Urinary bladder (tissue), 4 donors: ENCODE results near the gene USHBP1. TPM values are rescaled to one million over a fixed set of nuclear protein-coding genes. Genes with fewer than 3 reads are reported as not detected.
A peak's percentile ranks its signal among the peaks of the same experiment; 100 is the strongest.
"Not testable (repeated sequence)": the region's sequence is repeated elsewhere in the genome, so short reads cannot be mapped to it uniquely, and the experiment has no call there.

Source experiments
- DNase-seq: peaks from one replicate; pipeline ENCODE4 v3.0.0-alpha.2; 2015; ENCODE audit errors: extremely low spot score
- H3K27ac ChIP-seq: one replicate; pipeline ENCODE4 v1.5.1; 2013; ENCODE audit warnings: low read depth, mild to moderate bottlenecking, moderate library complexity
- H3K36me3 ChIP-seq: one replicate; pipeline ENCODE4 v1.6.1; 2013; ENCODE audit warnings: mild to moderate bottlenecking, moderate library complexity; ENCODE audit not compliant: insufficient read depth
- H3K4me1 ChIP-seq: one replicate; pipeline ENCODE4 v1.6.1; 2013; ENCODE audit warnings: mild to moderate bottlenecking, moderate library complexity; ENCODE audit not compliant: insufficient read depth
- H3K4me3 ChIP-seq: one replicate; pipeline ENCODE4 v1.5.1; 2013; ENCODE audit warnings: low read depth, low read length
- WGBS: extraction: QIAGEN DNeasy Blood & Tissue Kit; methylation state at CpG from one replicate; pipeline ENCODE4 v1.1.7; 2013; 5-methylcytosine and 5-hydroxymethylcytosine counted together
- polyA plus RNA-seq: library from polyadenylated mRNA; stranded (reverse); fragments of 200-250 nt; gene quantifications from one replicate; pipeline ENCODE4 v1.2.3, GENCODE V29; 2013
- total RNA-seq: library from RNA; depleted of rRNA; stranded (reverse); fragments of >200 nt; gene quantifications from one replicate; pipeline ENCODE4 v1.2.3, GENCODE V29; 2014
- donor health status: healthy with polysubstance abuse.
- donor health status: healthy.

USHBP1 gene
- total and polyA plus RNA-seq, 2 donors, result 6.0 to 6.6 TPM

GRCh38 chr19:17286752-17287151 is 22.2 kb upstream of the USHBP1 start:
- WGBS, result 89% methylated on average over 9 of the region's 9 CpGs
- Histone ChIP-seq H3K36me3 (no peaks in the 10 kb centered on the region), H3K4me3 (no peak overlapping the region), H3K4me1 (no peaks in the 10 kb centered on the region), H3K27ac (no peak overlapping the region)
- DNase-seq, result no peak

GRCh38 chr19:17286263-17286662 is 21.7 kb upstream of the USHBP1 start:
- no peak for DNase-seq
- H3K27ac ChIP-seq, result no peak overlapping the region
- H3K4me1 ChIP-seq, result no peaks in the 10 kb centered on the region
- H3K36me3 ChIP-seq, result no peaks in the 10 kb centered on the region
- no peak overlapping the region for H3K4me3 ChIP-seq
- WGBS, result 94% methylated on average over 11 of the region's 11 CpGs

DNA sequence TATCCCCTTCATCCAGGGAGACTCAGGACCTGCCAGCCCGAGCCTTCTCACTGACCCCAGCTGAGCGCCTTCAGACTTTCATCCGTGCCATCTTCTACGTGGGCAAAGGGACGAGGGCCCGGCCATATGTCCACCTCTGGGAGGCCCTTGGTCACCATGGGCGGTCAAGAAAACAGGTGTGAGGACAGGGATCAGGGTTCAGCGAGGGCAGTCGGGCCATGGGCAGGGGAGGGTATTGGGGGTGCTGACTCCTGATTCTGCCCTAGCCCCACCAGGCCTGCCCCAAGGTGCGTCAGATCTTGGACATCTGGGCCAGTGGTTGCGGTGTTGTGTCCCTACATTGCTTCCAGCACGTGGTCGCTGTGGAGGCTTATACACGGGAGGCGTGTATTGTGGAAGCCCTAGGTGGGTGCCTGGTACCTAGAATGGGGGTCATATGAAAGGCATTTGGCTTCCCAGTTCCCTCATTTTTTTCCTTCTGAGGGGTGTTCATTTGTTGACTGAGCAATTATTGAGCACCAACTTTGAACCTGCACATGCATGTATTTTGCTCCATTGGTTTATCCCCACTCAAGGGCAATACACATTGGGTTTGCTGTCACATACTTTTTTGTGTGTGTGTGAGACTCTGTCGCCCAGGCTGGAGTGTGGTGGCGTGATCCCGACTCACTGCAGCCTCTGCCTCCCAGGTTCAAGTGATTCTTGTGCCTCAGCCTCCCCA is 21.0 kb upstream of the USHBP1 start:
- no peaks in the 10 kb centered on the region for H3K36me3 ChIP-seq
- no peaks in the 10 kb centered on the region for H3K4me1 ChIP-seq
- 92% methylated on average over 18 of the region's 18 CpGs for WGBS
- no peak overlapping the region for H3K4me3 ChIP-seq
- H3K27ac ChIP-seq, result no peak overlapping the region
- DNase-seq, result no peak

DNA sequence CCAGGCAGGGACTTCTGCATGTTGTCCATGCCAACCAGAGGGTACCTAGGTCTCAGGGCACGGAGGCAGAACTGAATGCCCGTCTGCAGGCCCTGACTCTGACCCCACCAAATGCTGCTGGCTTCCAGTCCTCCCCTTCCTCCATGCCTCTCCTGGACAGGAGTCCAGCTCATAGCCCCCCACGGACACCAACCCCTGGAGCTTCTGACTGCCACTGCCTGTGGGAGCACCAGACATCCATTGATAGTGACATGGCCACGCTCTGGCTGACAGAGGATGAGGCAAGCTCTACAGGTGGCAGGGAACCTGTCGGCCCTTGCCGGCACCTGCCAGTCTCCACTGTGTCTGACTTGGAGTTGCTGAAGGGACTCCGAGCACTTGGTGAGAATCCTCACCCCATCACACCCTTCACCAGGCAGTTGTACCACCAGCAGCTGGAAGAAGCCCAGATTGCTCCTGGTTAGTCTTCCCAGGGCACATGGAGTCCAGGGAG is 19.0 kb upstream of the USHBP1 start:
- WGBS, result 91% methylated on average over 7 of the region's 7 CpGs
- no peak for DNase-seq
- Histone ChIP-seq H3K36me3 (no peaks in the 10 kb centered on the region), H3K27ac (no peak overlapping the region), H3K4me1 (no peaks in the 10 kb centered on the region), H3K4me3 (no peak overlapping the region)

DNA sequence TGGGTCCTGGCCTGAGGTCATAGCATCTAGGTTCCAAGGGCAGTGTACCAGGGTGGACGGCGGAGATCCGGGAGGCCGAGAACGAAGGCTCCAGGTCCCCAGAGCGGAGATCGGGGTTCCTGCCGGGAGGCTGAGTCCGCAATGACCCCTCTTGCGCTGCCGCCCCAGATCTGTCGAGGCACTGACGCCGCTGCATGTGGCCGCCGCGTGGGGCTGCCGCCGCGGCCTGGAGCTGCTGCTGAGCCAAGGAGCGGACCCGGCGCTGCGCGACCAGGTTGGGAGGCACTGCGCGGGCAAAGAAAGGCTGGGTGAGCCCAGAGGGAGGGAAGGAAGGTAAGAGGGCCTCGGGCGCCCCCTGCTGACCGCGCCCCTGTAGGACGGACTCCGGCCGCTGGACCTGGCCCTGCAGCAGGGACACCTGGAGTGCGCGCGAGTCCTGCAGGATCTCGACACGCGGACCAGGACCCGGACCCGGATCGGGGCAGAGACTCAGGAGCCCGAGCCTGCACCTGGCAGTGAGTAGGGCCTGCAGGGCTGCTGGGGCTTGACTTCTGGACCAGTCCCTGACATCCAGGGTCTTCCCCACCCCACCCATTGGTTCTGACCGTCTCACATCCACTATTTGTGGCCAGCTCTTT is 18.1 kb upstream of the USHBP1 start:
- Histone ChIP-seq H3K4me3 (peak overlapping the region; percentile 6), H3K4me1 (no peaks in the 10 kb centered on the region), H3K27ac (no peak overlapping the region), H3K36me3 (no peaks in the 10 kb centered on the region)
- DNase-seq, result no peak
- WGBS, result 2% methylated on average over 45 of the region's 45 CpGs

DNA sequence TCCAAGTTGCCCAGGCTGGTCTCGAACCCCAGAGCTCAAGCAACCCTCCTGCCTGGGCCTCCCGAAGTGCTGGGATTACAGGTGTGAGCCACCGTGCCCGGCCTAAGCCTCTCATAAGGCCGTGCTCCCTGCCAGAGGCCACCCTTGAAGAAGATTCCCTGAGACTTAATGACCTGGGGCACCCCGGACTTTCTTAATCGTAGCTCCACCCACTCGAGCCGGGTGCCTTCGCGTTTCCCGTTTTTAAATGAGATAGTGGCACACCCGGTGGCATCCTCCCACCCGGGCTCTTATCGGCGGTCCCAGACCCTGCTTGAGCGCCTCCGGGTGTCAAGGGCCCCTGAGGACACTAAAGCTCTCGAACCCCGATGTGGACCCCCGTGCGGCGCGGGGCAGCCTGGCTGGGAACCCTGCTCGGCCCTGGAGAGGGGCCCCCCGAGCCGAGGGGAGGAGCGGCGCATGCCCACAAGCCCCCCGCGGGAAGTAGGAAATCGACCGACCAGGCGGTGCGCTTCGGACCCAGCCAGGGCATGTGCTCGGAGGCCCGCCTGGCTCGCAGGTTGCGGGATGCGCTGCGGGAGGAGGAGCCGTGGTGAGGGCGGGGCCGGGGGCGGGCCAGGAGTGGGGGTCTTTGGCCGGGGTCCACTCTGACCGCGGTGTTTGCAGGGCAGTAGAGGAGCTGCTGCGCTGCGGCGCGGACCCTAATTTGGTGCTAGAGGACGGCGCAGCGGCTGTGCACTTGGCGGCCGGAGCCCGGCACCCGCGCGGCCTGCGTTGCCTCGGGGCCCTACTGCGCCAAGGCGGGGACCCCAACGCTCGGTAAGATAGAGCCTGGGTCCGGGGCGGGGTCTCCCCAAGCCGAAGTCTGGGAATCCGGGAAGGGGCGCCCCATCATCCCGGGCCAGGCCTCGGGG is 17.1 kb upstream of the USHBP1 start, which contains the start of gene ANKLE1:
Gene ANKLE1 (plus strand): TSS at position 511 of the 914 bp plus-strand sequence. CDS start 20 bp downstream, at position 531.
- Histone ChIP-seq H3K4me3 (peak within 1 kb of the TSS; percentile 6), H3K4me1 (no peaks in the 10 kb centered on the region), H3K27ac (no peak within 1 kb of the TSS), H3K36me3 (no peaks in the 10 kb centered on the region)
- no peak for DNase-seq
- WGBS, result 6% methylated on average over 75 of the region's 75 CpGs

GRCh38 chr19:17279436-17279835 is 14.9 kb upstream of the USHBP1 start:
- Histone ChIP-seq H3K27ac (no peak overlapping the region), H3K4me1 (no peaks in the 10 kb centered on the region), H3K36me3 (no peaks in the 10 kb centered on the region), H3K4me3 (no peak overlapping the region)
- WGBS, result 94% methylated on average over 3 of the region's 3 CpGs
- no peak for DNase-seq

GRCh38 chr19:17275441-17276175 is 11.1 kb upstream of the USHBP1 start:
- WGBS, result 89% methylated on average over 19 of the region's 19 CpGs
- H3K36me3 ChIP-seq, result peaks cover 3% of the 10 kb centered on the region

DNA sequence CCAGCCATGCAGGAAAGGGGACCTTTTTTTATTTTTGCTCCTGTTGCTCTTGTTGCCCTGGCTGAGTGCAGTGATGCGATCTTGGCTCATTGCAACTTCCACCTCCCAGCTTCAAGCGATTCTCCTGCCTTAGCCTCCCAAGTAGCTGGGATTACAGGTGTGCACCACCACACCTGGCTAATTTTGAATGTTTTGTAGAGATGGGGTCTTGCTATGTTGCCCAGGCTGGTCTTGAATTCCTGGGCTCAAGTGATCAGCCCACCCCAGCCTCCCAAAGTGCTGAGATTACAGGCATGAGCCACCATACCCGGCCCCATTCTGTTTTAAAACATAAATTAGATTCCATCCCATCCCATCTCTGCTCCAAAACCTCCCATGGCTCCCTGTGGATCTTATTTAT is 10.3 kb upstream of the USHBP1 start:
- H3K36me3 ChIP-seq, H3K4me1 ChIP-seq, H3K27ac ChIP-seq, DNase-seq, H3K4me3 ChIP-seq: not testable (repeated sequence)
- WGBS, result 98% methylated on average over 3 of the region's 3 CpGs

More at GRCh38 chr19:17275441-17276175, 11.1 kb upstream of the USHBP1 start:
- H3K27ac ChIP-seq, result no peak overlapping the region
- H3K4me3 ChIP-seq, result no peak overlapping the region
- H3K4me1 ChIP-seq, result no peaks in the 10 kb centered on the region
- no peak for DNase-seq

GRCh38 chr19:17268754-17269153 is 4.2 kb upstream of the USHBP1 start:
- peaks cover 2% of the 10 kb centered on the region for H3K4me1 ChIP-seq
- DNase-seq, result no peak
- no peak overlapping the region for H3K4me3 ChIP-seq
- H3K36me3 ChIP-seq, result no peaks in the 10 kb centered on the region
- no peak overlapping the region for H3K27ac ChIP-seq
- WGBS, result 96% methylated on average over 13 of the region's 13 CpGs

- under 1% methylated on average over 27 of the region's 27 CpGs for WGBS
- Histone ChIP-seq H3K4me3 (peak within 1 kb of the TSS; percentile 61), H3K4me1 (peaks cover 2% of the 10 kb centered on the region), H3K27ac (no peak within 1 kb of the TSS), H3K36me3 (no peaks in the 10 kb centered on the region)
- peak; percentile 99 for DNase-seq
These were observed 2.6 kb upstream of the USHBP1 start, which contains the start of gene BABAM1 for GRCh38 chr19:17266975-17267788. BABAM1 (plus strand) TSS chr19:17267443; CDS start chr19:17268807, 1,364 bp downstream.

GRCh38 chr19:17266589-17266974 is 2.0 kb upstream of the USHBP1 start:
- Histone ChIP-seq H3K4me1 (peaks cover 2% of the 10 kb centered on the region), H3K27ac (no peak overlapping the region), H3K4me3 (no peak overlapping the region), H3K36me3 (no peaks in the 10 kb centered on the region)
- WGBS, result 77% methylated on average over 12 of the region's 12 CpGs
- DNase-seq, result no peak
